Mucosa of rectum (tissue), 2 donors: Measurements from ENCODE around the gene VPS13D.

Source experiments
- H3K27ac ChIP-seq, 2 donors: one replicate each; pipeline ENCODE4 v1.7.0; 2013; ENCODE audit warnings: inconsistent platforms in 2 of 2, low read depth in 2 of 2, low read length in 2 of 2
- H3K27me3 ChIP-seq, 2 donors: one replicate each; pipeline ENCODE4 v1.7.0; 2013; ENCODE audit warnings: low read length in 2 of 2; ENCODE audit not compliant: control insufficient read depth in 2 of 2, insufficient read depth in 2 of 2
- H3K36me3 ChIP-seq, 2 donors: one replicate each; pipeline ENCODE4 v1.7.0; 2013; ENCODE audit warnings: low read length in 2 of 2; ENCODE audit not compliant: control insufficient read depth in 2 of 2, insufficient read depth in 2 of 2
- H3K4me1 ChIP-seq, 2 donors: one replicate each; pipeline ENCODE4 v1.7.0; 2013; ENCODE audit warnings: low read length in 2 of 2, mild to moderate bottlenecking in 1 of 2; ENCODE audit not compliant: control insufficient read depth in 2 of 2, insufficient read depth in 2 of 2
- H3K4me3 ChIP-seq, 2 donors: one replicate each; pipeline ENCODE4 v1.7.0; 2013; ENCODE audit warnings: low read length in 2 of 2
- H3K9ac ChIP-seq, 2 donors: one replicate each; pipeline ENCODE4 v1.7.0; 2013; ENCODE audit warnings: low read length in 2 of 2, low read depth in 1 of 2, mild to moderate bottlenecking in 1 of 2
- H3K9me3 ChIP-seq, 2 donors: one replicate each; pipeline ENCODE4 v1.7.0; 2013; ENCODE audit warnings: low read length in 2 of 2; ENCODE audit not compliant: control insufficient read depth in 2 of 2
- donor health status: healthy.
- donor health status: Normal muscosa, but diverticular disease.

The VPS13D gene

GRCh38 chr1:12457771-12458170 is 227.9 kb downstream of the VPS13D start:
- Histone ChIP-seq H3K9ac (no peak overlapping the region), H3K9me3 (no peaks in the 10 kb centered on the region), H3K4me3 (no peak overlapping the region), H3K36me3 (peaks cover 11 to 23% of the 10 kb centered on the region in 2 donors), H3K27ac (peak overlapping the region in 1 of 2 donors; percentile 0), H3K4me1 (peaks cover 0 to 16% of the 10 kb centered on the region in 2 donors), H3K27me3 (no peaks in the 10 kb centered on the region)

- H3K27me3 ChIP-seq: no peaks in the 10 kb centered on the region
- H3K4me1 ChIP-seq: peaks cover 0 to 12% of the 10 kb centered on the region in 2 donors
- H3K4me3 ChIP-seq: no peak overlapping the region
- H3K9ac ChIP-seq: no peak overlapping the region
- peak overlapping the region in 1 of 2 donors; percentile 37 for H3K27ac ChIP-seq
- no peaks in the 10 kb centered on the region for H3K9me3 ChIP-seq
- H3K36me3 ChIP-seq: peaks cover 12 to 23% of the 10 kb centered on the region in 2 donors
These were observed 228.7 kb downstream of the VPS13D start for GRCh38 chr1:12458571-12458970.

- no peak overlapping the region for H3K27ac ChIP-seq
These were observed 230.3 kb downstream of the VPS13D start for GRCh38 chr1:12460121-12460520.

GRCh38 chr1:12460911-12461621 is 231.2 kb downstream of the VPS13D start:
- peak overlapping the region; percentile 33 to 60 for H3K27ac ChIP-seq
- peaks cover 6 to 10% of the 10 kb centered on the region in 2 donors for H3K4me1 ChIP-seq

More at GRCh38 chr1:12460121-12460520, 230.3 kb downstream of the VPS13D start:
- Histone ChIP-seq H3K4me3 (no peak overlapping the region), H3K4me1 (peaks cover 4 to 10% of the 10 kb centered on the region in 2 donors), H3K9ac (no peak overlapping the region), H3K36me3 (peaks cover 12 to 25% of the 10 kb centered on the region in 2 donors), H3K27me3 (no peaks in the 10 kb centered on the region), H3K9me3 (no peaks in the 10 kb centered on the region)

GRCh38 chr1:12461754-12462153 is 231.9 kb downstream of the VPS13D start:
- Histone ChIP-seq H3K4me3 (no peak overlapping the region), H3K36me3 (peaks cover 14 to 27% of the 10 kb centered on the region in 2 donors), H3K9me3 (no peaks in the 10 kb centered on the region), H3K27ac (peak overlapping the region in 1 of 2 donors; percentile 33), H3K4me1 (peaks cover 6 to 10% of the 10 kb centered on the region in 2 donors), H3K27me3 (no peaks in the 10 kb centered on the region), H3K9ac (no peak overlapping the region)

More at GRCh38 chr1:12460911-12461621, 231.2 kb downstream of the VPS13D start:
- no peaks in the 10 kb centered on the region for H3K9me3 ChIP-seq
- H3K4me3 ChIP-seq: no peak overlapping the region
- H3K27me3 ChIP-seq: no peaks in the 10 kb centered on the region
- H3K9ac ChIP-seq: peak overlapping the region in 1 of 2 donors; percentile 7
- H3K36me3 ChIP-seq: peaks cover 12 to 25% of the 10 kb centered on the region in 2 donors

GRCh38 chr1:12462586-12462985 is 232.8 kb downstream of the VPS13D start:
- no peaks in the 10 kb centered on the region for H3K27me3 ChIP-seq
- peaks cover 6 to 10% of the 10 kb centered on the region in 2 donors for H3K4me1 ChIP-seq
- H3K9me3 ChIP-seq: no peaks in the 10 kb centered on the region
- peaks cover 13 to 19% of the 10 kb centered on the region in 2 donors for H3K36me3 ChIP-seq
- H3K9ac ChIP-seq: no peak overlapping the region
- H3K27ac ChIP-seq: no peak overlapping the region
- no peak overlapping the region for H3K4me3 ChIP-seq

- Histone ChIP-seq H3K27me3 (no peaks in the 10 kb centered on the region), H3K36me3 (peaks cover 13 to 16% of the 10 kb centered on the region in 2 donors), H3K27ac (peak overlapping the region in 1 of 2 donors; percentile 24), H3K9me3 (no peaks in the 10 kb centered on the region), H3K4me3 (no peak overlapping the region), H3K4me1 (peaks cover 6 to 10% of the 10 kb centered on the region in 2 donors), H3K9ac (no peak overlapping the region)
These were observed 234.2 kb downstream of the VPS13D start for GRCh38 chr1:12464045-12464461.

GRCh38 chr1:12464598-12465056 is 234.8 kb downstream of the VPS13D start:
- Histone ChIP-seq H3K9me3 (no peaks in the 10 kb centered on the region), H3K4me1 (peaks cover 6 to 10% of the 10 kb centered on the region in 2 donors), H3K4me3 (no peak overlapping the region), H3K27ac (peak overlapping the region; percentile 10 to 44), H3K27me3 (no peaks in the 10 kb centered on the region), H3K36me3 (peaks cover 13 to 14% of the 10 kb centered on the region in 2 donors), H3K9ac (no peak overlapping the region)

- Histone ChIP-seq H3K9ac (no peak overlapping the region), H3K27ac (peak overlapping the region; percentile 10 to 44), H3K4me3 (no peak overlapping the region), H3K9me3 (no peaks in the 10 kb centered on the region), H3K27me3 (no peaks in the 10 kb centered on the region), H3K4me1 (peaks cover 8 to 10% of the 10 kb centered on the region in 2 donors), H3K36me3 (peaks cover 13 to 14% of the 10 kb centered on the region in 2 donors)
These were observed 235.3 kb downstream of the VPS13D start for GRCh38 chr1:12465126-12465525.

GRCh38 chr1:12466816-12467215 is 237.0 kb downstream of the VPS13D start:
- peaks cover 0 to 9% of the 10 kb centered on the region in 2 donors for H3K4me1 ChIP-seq
- no peaks in the 10 kb centered on the region for H3K9me3 ChIP-seq
- H3K27me3 ChIP-seq: no peaks in the 10 kb centered on the region
- no peak overlapping the region for H3K9ac ChIP-seq
- H3K4me3 ChIP-seq: no peak overlapping the region
- no peak overlapping the region for H3K27ac ChIP-seq
- peaks cover 11 to 13% of the 10 kb centered on the region in 2 donors for H3K36me3 ChIP-seq
